IMR-90 (cell line): ENCODE results near the gene CAPN3. TPM values are rescaled to one million over a fixed set of nuclear protein-coding genes. Genes with fewer than 3 reads are reported as not detected.

ENCODE experiments used
- ATAC-seq: fragments of 200-7000 bp; cut with Tn5 transposase; 2 replicates; pipeline ENCODE4 v1.9.1; 2020; ENCODE audit warnings: low read depth, mild to moderate bottlenecking, moderate library complexity
- BruUV-seq: library from RNA; stranded (reverse); fragments of 400-500 nt; replicated peaks from 2 replicates; lab custom pipeline; 2021; lab: Mats Ljungman, UMichigan
- CTCF ChIA-PET: fragments of 300-600 bp; formaldehyde crosslinking; extraction: SDS; loops from one replicate; lab custom pipeline; 2021; ENCODE audit warnings: antibody characterized with exemption; lab: Yijun Ruan, JAX
- POLR2A ChIA-PET: fragments of 300-600 bp; sonication (Branson Sonifier 250); formaldehyde crosslinking; loops from one replicate; lab custom pipeline; 2022; ENCODE audit warnings: antibody characterized with exemption; ENCODE audit not compliant: unreplicated experiment; lab: Charles Lee
- DNase-seq: peaks from one replicate; pipeline ENCODE4 v3.0.0; 2013
- H2AFZ ChIP-seq: replicated peaks from 2 replicates; pipeline ENCODE3; 2013; ENCODE audit warnings: low read length, mild to moderate bottlenecking; ENCODE audit not compliant: poor library complexity
- H2AK5ac ChIP-seq: 2 replicates; pipeline ENCODE4 v1.6.1; 2013; ENCODE audit warnings: low read depth, low read length, inconsistent platforms
- H2AK9ac ChIP-seq: replicated peaks from 2 replicates; pipeline ENCODE3; 2013; ENCODE audit warnings: mild to moderate bottlenecking, low read depth, low read length, moderate library complexity; ENCODE audit not compliant: poor library complexity
- H2BK120ac ChIP-seq: 2 replicates; pipeline ENCODE4 v1.6.1; 2013; ENCODE audit warnings: low read depth, low read length, inconsistent platforms
- H2BK15ac ChIP-seq: 3 replicates; pipeline ENCODE4 v1.6.1; 2013; ENCODE audit warnings: low read depth, low read length, inconsistent platforms
- H2BK20ac ChIP-seq: 2 replicates; pipeline ENCODE4 v1.6.1; 2013; ENCODE audit warnings: low read depth, mild to moderate bottlenecking, inconsistent platforms, low read length, moderate library complexity
- H2BK5ac ChIP-seq: 2 replicates; pipeline ENCODE4 v1.6.1; 2013; ENCODE audit warnings: mild to moderate bottlenecking, low read depth, low read length, inconsistent platforms; ENCODE audit not compliant: poor library complexity, severe bottlenecking
- H3K14ac ChIP-seq: replicated peaks from 2 replicates; pipeline ENCODE4 v1.6.1; 2013; ENCODE audit warnings: low read depth, low read length, inconsistent platforms
- H3K18ac ChIP-seq: 2 replicates; pipeline ENCODE4 v1.6.1; 2013; ENCODE audit warnings: low read depth, low read length, control low read depth
- H3K23ac ChIP-seq: 2 replicates; pipeline ENCODE4 v1.6.1; 2013; ENCODE audit warnings: low read depth, low read length, inconsistent platforms
- H3K27ac ChIP-seq: 2 replicates; pipeline ENCODE4 v1.5.1; 2013; ENCODE audit warnings: mild to moderate bottlenecking, control low read depth, low read length; ENCODE audit not compliant: insufficient read depth
- H3K27me3 ChIP-seq: 2 replicates; pipeline ENCODE4 v1.6.1; 2013; ENCODE audit warnings: low read length; ENCODE audit not compliant: control insufficient read depth, insufficient read depth
- H3K36me3 ChIP-seq: 2 replicates; pipeline ENCODE4 v1.6.1; 2013; ENCODE audit warnings: low read length, mixed read lengths; ENCODE audit not compliant: control insufficient read depth, insufficient read depth
- H3K4ac ChIP-seq: 2 replicates; pipeline ENCODE4 v1.6.1; 2013; ENCODE audit warnings: low read depth, low read length, inconsistent platforms
- H3K4me1 ChIP-seq: 2 replicates; pipeline ENCODE4 v1.6.1; 2013; ENCODE audit warnings: low read length, mixed read lengths; ENCODE audit not compliant: control insufficient read depth, insufficient read depth
- H3K4me2 ChIP-seq: 2 replicates; pipeline ENCODE4 v1.6.1; 2013; ENCODE audit warnings: low read depth, mild to moderate bottlenecking, control low read depth, low read length, moderate library complexity
- H3K4me3 ChIP-seq: 2 replicates; pipeline ENCODE4 v1.5.1; 2013; ENCODE audit warnings: low read depth, mild to moderate bottlenecking, control low read depth, low read length, moderate library complexity; ENCODE audit not compliant: insufficient read depth
- H3K56ac ChIP-seq: 2 replicates; pipeline ENCODE4 v1.6.1; 2013; ENCODE audit warnings: low read length, inconsistent platforms; ENCODE audit not compliant: insufficient read depth; ENCODE audit errors: extremely low read depth
- H3K79me1 ChIP-seq, 2 experiments: 2 replicates each; pipeline ENCODE4 v1.6.1; 2013; ENCODE audit warnings: low read length in 2 of 2, inconsistent platforms in 1 of 2, low read depth in 1 of 2
- H3K9ac ChIP-seq: 2 replicates; pipeline ENCODE4 v1.6.1; 2013; ENCODE audit warnings: low read depth, low read length, control low read depth
- H3K9me1 ChIP-seq: 2 replicates; pipeline ENCODE4 v1.6.1; 2013; ENCODE audit warnings: low read length, inconsistent platforms; ENCODE audit not compliant: insufficient read depth
- H3K9me3 ChIP-seq: 2 replicates; pipeline ENCODE4 v1.6.1; 2013; ENCODE audit warnings: low read length; ENCODE audit not compliant: control insufficient read depth, insufficient read depth
- H4K20me1 ChIP-seq: 2 replicates; pipeline ENCODE4 v1.6.1; 2013; ENCODE audit warnings: low read length, inconsistent platforms; ENCODE audit not compliant: insufficient read depth
- H4K5ac ChIP-seq: 2 replicates; pipeline ENCODE4 v1.6.1; 2013; ENCODE audit warnings: mild to moderate bottlenecking, low read depth, low read length, control low read depth
- H4K8ac ChIP-seq, 2 experiments: 2 replicates each; pipeline ENCODE4 v1.6.1; 2013; ENCODE audit warnings: low read depth in 2 of 2, low read length in 2 of 2, control low read depth in 1 of 2, inconsistent platforms in 1 of 2
- H4K91ac ChIP-seq: 2 replicates; pipeline ENCODE4 v1.6.1; 2013; ENCODE audit warnings: low read depth, low read length, inconsistent platforms; ENCODE audit not compliant: insufficient read depth
- BHLHE40 ChIP-seq: fragments of 150-350 bp; IDR thresholded peaks from 2 replicates; pipeline ENCODE4 v1.6.1; 2016; ENCODE audit warnings: mild to moderate bottlenecking, low read depth, low read length
- FOS ChIP-seq: fragments of 150-350 bp; IDR thresholded peaks from 2 replicates; pipeline ENCODE4 v1.6.1; 2016; ENCODE audit warnings: low read depth, low read length
- USF2 ChIP-seq: fragments of 150-350 bp; IDR thresholded peaks from 2 replicates; pipeline ENCODE4 v1.6.1; 2017; ENCODE audit warnings: mild to moderate bottlenecking, antibody characterized with exemption, low read length, low read depth
- WGBS, 2 experiments: methylation state at CpG; one replicate each; pipeline versions ENCODE4 v1.1.5 to v1.1.7; 2013; ENCODE audit warnings: missing lambda C conversion rate in 2 of 2; ENCODE audit not compliant: insufficient read length in 1 of 2; ENCODE audit errors: extremely low coverage in 2 of 2; 5-methylcytosine and 5-hydroxymethylcytosine counted together
- dilution Hi-C: fragments of 300-500 bp; cut with HindIII; formaldehyde crosslinking; loops from one replicate; pipeline ENCODE4 v1.14.3; 2018; ENCODE audit warnings: low sequenced_read_pairs; ENCODE audit not compliant: unreplicated experiment
- in situ Hi-C: fragments of 300-500 bp; cut with MboI; formaldehyde crosslinking; loops from 3 replicates; pipeline ENCODE4 v1.14.3; 2019; ENCODE audit warnings: low sequenced_read_pairs, inconsistent platforms, mixed read lengths
- intact Hi-C: fragments of 100-400 bp; cut with micrococcal nuclease; formaldehyde crosslinking; loops from 2 replicates; pipeline ENCODE4 v1.10.0; 2022
- polyA plus RNA-seq, 3 experiments: library from polyadenylated mRNA; depleted of rRNA; stranded (reverse); fragments of >200 nt; gene quantifications; 2 replicates each; pipeline ENCODE4 v1.2.3, GENCODE V29; 2012; ENCODE audit warnings: low replicate concordance in 1 of 3
- total RNA-seq: library from RNA; depleted of rRNA; stranded (reverse); fragments of >200 nt; gene quantifications from 2 replicates; pipeline ENCODE4 v1.2.3, GENCODE V29; 2012
- TF ChIP-seq, protein P1 (sequence below): conservative IDR thresholded peaks from 2 replicates; pipeline ENCODE4 v1.5.1; 2012; ENCODE audit warnings: mild to moderate bottlenecking, low read depth, low read length, improper control_type of control experiment

The CAPN3 gene
- total and polyA plus RNA-seq, 2 of the 4 experiments (the other 2 are of a cell fraction), result 1.1 to 1.4 TPM

DNA sequence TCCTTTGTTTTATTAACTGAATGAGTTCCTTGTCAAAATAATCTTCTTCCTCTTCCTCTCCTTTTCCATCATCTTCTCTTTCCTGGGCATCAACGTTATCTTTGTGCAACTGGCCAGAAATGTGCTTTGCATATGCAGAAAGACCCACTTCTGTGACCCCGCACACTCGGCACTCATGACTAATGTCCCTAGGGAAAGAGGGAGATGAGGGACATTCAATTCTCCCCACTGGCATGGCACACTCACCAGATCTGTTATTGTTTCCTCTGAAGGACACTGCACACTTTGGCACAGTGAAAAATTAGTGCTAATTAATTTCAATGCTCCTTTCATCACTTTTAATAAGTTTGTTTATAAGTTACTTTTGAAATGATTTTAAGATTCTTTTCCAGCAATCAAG, 97.7 kb downstream of the CAPN3 start:
- Histone ChIP-seq H2AK9ac (peak overlapping the region; percentile 73), H3K4me3 (no peak overlapping the region; the same call in 1 of the 2 replicates), H3K9me1 (peaks cover 3% of the 10 kb centered on the region; the same call in 1 of the 2 replicates), H3K4me2 (peak overlapping the region; percentile 91), H3K27me3 (no peaks in the 10 kb centered on the region), H3K23ac (peak overlapping the region; percentile 63; the same call in 1 of the 2 replicates), H2BK15ac (no peak overlapping the region), H4K91ac (no peak overlapping the region), H2BK120ac (peak overlapping the region; percentile 41; the same call in 1 of the 2 replicates), H3K79me1 (peaks cover 0 to 36% of the 10 kb centered on the region in 2 experiments; a peak in 2 of 4 replicates), H3K9me3 (no peaks in the 10 kb centered on the region), H4K8ac (peak overlapping the region in 1 of 2 experiments; percentile 51; a peak in 2 of 4 replicates), H3K18ac (peak overlapping the region; percentile 25; the same call in 1 of the 2 replicates), H3K27ac (peak overlapping the region; percentile 82; the same call in 1 of the 2 replicates), H2BK20ac (peak overlapping the region; percentile 22; the same call in 1 of the 2 replicates), H3K36me3 (no peaks in the 10 kb centered on the region), H3K4me1 (peaks cover 7% of the 10 kb centered on the region), H2AK5ac (peak overlapping the region; percentile 42; the same call in 1 of the 2 replicates), H4K20me1 (peaks cover 11% of the 10 kb centered on the region; the same call in 1 of the 2 replicates), H2BK5ac (peak overlapping the region; percentile 76), H3K4ac (peak overlapping the region; percentile 42), H3K56ac (no peak overlapping the region), H3K9ac (peak overlapping the region; percentile 1; the same call in 1 of the 2 replicates), H2AFZ (no peak overlapping the region), H4K5ac (peak overlapping the region; percentile 19; the same call in 1 of the 2 replicates), H3K14ac (peak overlapping the region; percentile 77)
- dilution Hi-C loops (no loop called here), intact Hi-C loops (loop anchor here (10.0 kb wide), 1 partner anchor 182 kb away; the partner anchor contains the start of genes GANC and TMEM87A), in situ Hi-C loops (no loop called here)
- POLR2A ChIA-PET, result interaction anchor here (0.7 kb wide), 1 partner anchor 184 kb away, joined by 3 read pairs; the partner anchor contains the start of genes GANC and TMEM87A
- TF ChIP-seq USF2, result no peak
- no peak for TF ChIP-seq FOS
- no peak for TF ChIP-seq BHLHE40
- TF ChIP-seq, protein P1, sequence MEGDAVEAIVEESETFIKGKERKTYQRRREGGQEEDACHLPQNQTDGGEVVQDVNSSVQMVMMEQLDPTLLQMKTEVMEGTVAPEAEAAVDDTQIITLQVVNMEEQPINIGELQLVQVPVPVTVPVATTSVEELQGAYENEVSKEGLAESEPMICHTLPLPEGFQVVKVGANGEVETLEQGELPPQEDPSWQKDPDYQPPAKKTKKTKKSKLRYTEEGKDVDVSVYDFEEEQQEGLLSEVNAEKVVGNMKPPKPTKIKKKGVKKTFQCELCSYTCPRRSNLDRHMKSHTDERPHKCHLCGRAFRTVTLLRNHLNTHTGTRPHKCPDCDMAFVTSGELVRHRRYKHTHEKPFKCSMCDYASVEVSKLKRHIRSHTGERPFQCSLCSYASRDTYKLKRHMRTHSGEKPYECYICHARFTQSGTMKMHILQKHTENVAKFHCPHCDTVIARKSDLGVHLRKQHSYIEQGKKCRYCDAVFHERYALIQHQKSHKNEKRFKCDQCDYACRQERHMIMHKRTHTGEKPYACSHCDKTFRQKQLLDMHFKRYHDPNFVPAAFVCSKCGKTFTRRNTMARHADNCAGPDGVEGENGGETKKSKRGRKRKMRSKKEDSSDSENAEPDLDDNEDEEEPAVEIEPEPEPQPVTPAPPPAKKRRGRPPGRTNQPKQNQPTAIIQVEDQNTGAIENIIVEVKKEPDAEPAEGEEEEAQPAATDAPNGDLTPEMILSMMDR, result no peak
- no peak for DNase-seq
- BruUV-seq, result TSS peak; percentile 90
- CTCF ChIA-PET, result interaction anchor here (0.6 kb wide), 3 partner anchors 73 to 339 kb away, joined by 3 to 4 read pairs (median 3); no protein-coding TSS in a partner anchor
- WGBS, 2 experiments, result no CpG with 5 or more reads among the region's 3 CpGs
- 0 out of 2 replicates have a peak, but pooled peaks have one; percentile 22 for ATAC-seq
